NCI-H187 treated with DMSO at 0.1 percent for 48 hours (cell line): ENCODE results near the gene SESN1.
"Not testable (repeated sequence)": the region's sequence is repeated elsewhere in the genome, so short reads cannot be mapped to it uniquely, and the experiment has no call there.

Source experiments
- DNase-seq: peaks from one replicate; lab custom pipeline; 2025; lab: John Stamatoyannopoulos, UW

The SESN1 gene

DNA sequence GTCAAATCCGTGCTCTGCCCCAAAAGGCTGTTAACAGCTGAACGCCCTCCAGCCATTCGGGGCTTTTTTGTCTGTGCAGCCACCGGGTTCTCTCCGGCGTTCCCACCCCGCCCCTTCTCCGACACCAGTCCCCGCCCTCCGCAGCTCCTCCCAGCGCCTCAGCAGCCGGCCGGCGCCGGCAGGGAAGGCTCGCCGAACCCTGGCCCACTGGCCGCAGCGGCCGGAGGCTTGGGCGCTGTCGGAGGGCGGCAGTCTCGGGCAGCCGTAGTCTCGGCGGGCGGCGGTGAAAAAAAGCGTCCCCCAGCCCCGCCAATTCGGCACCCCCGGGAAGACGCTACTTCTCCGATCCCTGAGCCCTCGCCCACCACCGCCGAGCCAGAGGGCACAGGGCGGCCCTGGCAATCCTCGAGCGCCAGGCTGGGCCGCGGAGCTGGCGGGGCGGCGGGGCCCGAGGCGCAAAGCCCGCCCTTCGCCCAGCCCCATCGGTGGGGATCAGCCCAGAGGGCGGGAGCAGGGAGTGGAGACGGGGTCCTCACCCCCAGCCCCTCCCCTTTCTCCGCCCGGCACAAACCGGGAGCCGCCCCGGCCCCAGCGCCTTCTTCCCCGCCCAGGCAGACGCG lies at the start of gene SESN1:
Gene SESN1 (minus strand): TSS at position 431 of the 620 bp plus-strand sequence. CDS start 773 bp downstream, outside the sequence.
- DNase-seq, result peak; percentile 72

GRCh38 chr6:109143191-109143590 lies 48.5 kb upstream of the SESN1 start:
- DNase-seq, result no peak

GRCh38 chr6:109142067-109142466 lies 47.4 kb upstream of the SESN1 start:
- DNase-seq, result not testable (repeated sequence)

- DNase-seq, result no peak
Observed at GRCh38 chr6:109139109-109139508, 44.5 kb upstream of the SESN1 start.

DNA sequence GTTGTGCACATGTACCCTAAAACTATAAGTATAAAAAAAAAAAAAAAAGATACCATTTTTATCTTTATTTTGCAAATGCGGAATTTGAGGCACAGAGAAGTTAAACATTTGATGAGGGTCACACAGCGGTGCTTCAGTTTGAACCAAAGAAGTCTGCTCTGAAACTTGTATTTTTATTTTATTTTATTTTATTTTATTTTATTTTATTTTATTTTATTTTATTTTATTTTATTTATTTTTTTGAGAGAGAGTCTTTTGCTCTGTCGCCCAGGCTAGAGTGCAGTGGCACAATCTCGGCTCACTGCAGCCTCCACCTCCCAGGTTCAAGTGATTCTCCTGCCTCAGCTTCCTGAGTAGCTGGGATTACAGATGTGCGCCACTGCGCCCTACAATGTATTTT lies 41.9 kb upstream of the SESN1 start:
- DNase-seq, result not testable (repeated sequence)

GRCh38 chr6:109136039-109136438 lies 41.4 kb upstream of the SESN1 start:
- not testable (repeated sequence) for DNase-seq

- DNase-seq, result not testable (repeated sequence)
Observed at GRCh38 chr6:109135600-109135999, 41.0 kb upstream of the SESN1 start.

GRCh38 chr6:109130065-109130464 lies 35.4 kb upstream of the SESN1 start:
- no peak for DNase-seq

DNA sequence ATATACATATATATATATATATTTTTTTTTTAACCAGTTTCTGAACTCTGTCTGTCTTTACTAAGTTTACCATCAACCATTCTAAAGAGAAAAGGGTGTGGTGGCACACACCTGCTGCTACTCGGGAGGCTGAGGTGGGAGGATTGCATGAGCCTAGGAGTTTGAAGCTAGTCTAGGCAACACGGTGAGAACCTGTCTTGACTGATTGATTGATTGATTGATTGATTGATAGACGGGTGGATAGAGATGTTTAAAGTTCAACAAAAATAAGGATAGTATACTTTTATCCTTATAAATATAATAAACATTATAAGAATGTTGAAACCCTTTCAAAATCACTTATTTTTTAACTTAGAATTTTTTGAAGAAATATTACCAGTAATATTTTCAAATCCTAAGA lies 30.9 kb upstream of the SESN1 start:
- DNase-seq, result no peak

- no peak for DNase-seq
Observed at GRCh38 chr6:109124219-109124618, 29.6 kb upstream of the SESN1 start.

DNA sequence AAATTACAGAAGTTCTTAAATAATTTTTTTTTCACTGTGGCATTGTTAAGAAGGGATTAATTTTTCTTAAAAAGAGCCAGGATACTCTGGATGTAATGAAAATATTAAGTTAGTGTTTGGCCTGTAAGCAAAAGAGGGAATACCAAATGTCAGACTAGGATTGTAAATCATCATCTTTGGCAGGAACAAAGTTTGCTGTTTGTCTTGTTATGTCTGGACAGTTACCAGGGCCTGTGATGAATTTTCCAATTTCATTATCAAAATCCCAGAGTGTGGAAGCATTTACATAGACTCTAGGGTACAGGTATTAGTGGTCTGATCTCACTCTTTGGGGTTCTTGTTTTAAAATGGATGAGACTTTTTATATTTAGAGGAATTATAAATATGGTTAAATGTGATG lies 26.8 kb upstream of the SESN1 start:
- DNase-seq, result no peak

GRCh38 chr6:109118871-109119354 lies 24.3 kb upstream of the SESN1 start:
- DNase-seq, result no peak

DNA sequence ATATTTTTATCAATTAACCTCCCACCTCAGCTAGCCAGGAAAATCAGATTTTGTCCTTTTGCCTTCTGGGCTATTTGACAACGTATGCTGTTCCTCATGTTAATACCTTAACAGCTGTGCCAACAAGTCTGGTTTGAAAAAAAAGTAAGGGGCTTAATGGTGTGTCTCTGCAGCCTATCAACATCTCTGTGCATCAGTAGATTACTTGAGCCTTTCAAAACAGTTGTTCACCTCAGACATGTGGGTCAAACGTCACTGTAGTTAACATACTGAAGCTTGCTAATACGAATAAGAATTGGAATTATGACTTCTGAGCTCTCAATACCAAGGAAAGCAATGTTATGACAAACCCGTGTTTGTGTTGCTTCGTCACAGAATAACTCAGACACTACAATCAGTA lies 23.7 kb upstream of the SESN1 start:
- DNase-seq, result no peak

DNA sequence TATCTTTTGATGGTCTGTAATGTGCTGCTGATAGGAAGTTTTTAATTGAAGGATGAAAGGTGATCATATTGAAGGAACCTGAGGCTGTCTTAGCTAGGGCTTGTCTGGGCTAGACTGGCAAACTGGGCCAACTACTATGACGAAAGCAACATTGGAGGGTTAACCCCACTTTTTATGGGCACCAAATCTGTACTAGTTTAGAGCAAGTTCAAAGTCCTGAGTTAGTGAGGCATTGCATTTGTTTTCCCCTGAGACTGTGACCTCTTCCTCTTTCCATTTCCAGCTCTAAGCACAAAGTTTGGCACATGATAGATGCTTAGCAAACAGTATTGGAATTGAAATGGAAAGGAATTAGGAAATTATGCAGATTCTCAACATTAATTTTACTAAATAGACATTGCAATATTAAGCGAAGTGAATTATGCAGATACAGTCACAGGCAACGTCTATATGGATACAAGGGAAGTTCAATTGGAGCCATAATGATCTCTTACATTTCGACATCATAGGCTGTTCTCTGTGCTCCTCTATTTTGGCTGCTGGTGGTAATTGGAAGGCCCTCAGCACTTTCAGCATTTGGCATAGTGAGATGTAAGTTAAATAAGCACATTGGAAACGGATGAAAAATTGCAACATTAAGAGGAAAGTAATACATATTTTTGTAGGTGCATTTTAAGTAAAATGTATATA lies 22.8 kb upstream of the SESN1 start:
- DNase-seq, result no peak

DNA sequence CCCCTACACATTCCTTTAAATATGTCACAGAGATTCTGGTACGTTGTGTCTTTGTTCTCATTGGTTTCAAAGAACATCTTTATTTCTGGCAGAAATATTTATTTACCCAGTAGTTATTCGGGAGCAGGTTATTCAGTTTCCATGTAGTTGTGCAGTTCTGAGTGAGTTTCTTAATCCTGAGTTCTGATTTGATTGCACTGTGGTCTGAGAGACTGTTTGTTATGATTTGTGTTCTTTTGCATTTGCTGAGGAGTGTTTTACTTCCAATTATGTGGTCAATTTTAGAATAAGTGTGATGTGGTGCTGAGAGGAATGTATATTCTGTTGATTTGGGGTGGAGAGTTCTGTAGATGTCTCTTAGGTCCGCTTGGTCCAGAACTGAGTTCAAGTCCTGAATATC lies 18.0 kb upstream of the SESN1 start:
- DNase-seq, result not testable (repeated sequence)

DNA sequence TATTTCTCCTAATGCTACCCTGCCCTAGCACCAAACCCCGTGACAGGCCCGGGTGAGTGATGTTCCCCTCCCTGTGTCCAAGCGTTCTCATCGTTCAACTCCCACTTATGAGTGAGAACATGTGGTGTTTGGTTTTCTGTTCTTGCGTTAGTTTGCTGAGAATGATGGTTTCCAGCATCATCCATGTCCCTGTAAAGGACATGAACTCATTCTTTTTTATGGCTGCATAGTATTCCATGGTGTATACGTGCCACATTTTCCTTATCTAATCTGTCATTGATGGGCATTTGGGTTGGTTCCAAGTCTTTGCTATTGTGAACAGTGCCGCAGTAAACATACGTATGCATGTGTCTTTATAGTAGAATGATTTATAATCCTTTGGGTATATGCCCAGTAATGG lies 15.0 kb upstream of the SESN1 start:
- DNase-seq, result not testable (repeated sequence)

GRCh38 chr6:109105681-109106080 lies 11.0 kb upstream of the SESN1 start:
- DNase-seq, result no peak

GRCh38 chr6:109104512-109104911 lies 9.9 kb upstream of the SESN1 start:
- no peak for DNase-seq

GRCh38 chr6:109103942-109104341 lies 9.3 kb upstream of the SESN1 start:
- DNase-seq, result no peak

- no peak for DNase-seq
Observed at GRCh38 chr6:109102762-109103161, 8.1 kb upstream of the SESN1 start.

GRCh38 chr6:109097661-109098060 lies 3.0 kb upstream of the SESN1 start:
- no peak for DNase-seq

- no peak for DNase-seq
Observed at GRCh38 chr6:109096208-109096607, 1.6 kb upstream of the SESN1 start.

DNA sequence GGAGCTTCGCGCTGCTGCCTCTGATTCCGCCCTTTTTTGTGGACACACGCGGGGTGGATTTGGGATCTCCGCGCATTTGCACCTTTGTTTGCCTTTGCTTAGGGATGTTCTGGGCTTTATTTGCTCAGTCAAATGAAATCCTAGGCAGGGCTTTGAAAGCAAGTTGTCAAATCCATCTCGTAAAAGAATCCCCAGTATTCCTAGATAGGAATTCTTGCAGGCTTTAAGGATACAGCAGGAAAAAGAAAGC lies 1.1 kb upstream of the SESN1 start:
- DNase-seq, result no peak
